Neuron (in vitro differentiated cells): ENCODE data around the gene TARBP2.

ENCODE experiments used
- H2AFZ ChIP-seq: one replicate; pipeline ENCODE4 v1.6.1; 2013; ENCODE audit warnings: low read depth, mild to moderate bottlenecking, inconsistent platforms, low read length, moderate library complexity
- H3K27me3 ChIP-seq: one replicate; pipeline ENCODE4 v1.6.1; 2013; ENCODE audit warnings: low read length; ENCODE audit not compliant: insufficient read depth
- H3K36me3 ChIP-seq: one replicate; pipeline ENCODE4 v1.6.1; 2013; ENCODE audit warnings: low read length; ENCODE audit not compliant: insufficient read depth
- H3K4me1 ChIP-seq: one replicate; pipeline ENCODE4 v1.6.1; 2013; ENCODE audit warnings: low read length; ENCODE audit not compliant: insufficient read depth
- H3K4me3 ChIP-seq: 2 replicates; pipeline ENCODE4 v1.5.1; 2013; ENCODE audit warnings: mild to moderate bottlenecking, low read length, moderate library complexity
- H3K9me3 ChIP-seq: one replicate; pipeline ENCODE4 v1.6.1; 2013; ENCODE audit warnings: low read length

The TARBP2 gene

GRCh38 chr12:53551889-53552291 is 50.8 kb downstream of the TARBP2 start:
- no peaks in the 10 kb centered on the region for H3K27me3 ChIP-seq
- H2AFZ ChIP-seq: no peak overlapping the region
- H3K36me3 ChIP-seq: peaks cover 7% of the 10 kb centered on the region
- H3K4me1 ChIP-seq: peaks cover 4% of the 10 kb centered on the region
- no peak overlapping the region for H3K4me3 ChIP-seq
- H3K9me3 ChIP-seq: no peaks in the 10 kb centered on the region

- Histone ChIP-seq H3K4me1 (peaks cover 4% of the 10 kb centered on the region), H3K9me3 (no peaks in the 10 kb centered on the region), H3K4me3 (no peak overlapping the region), H3K36me3 (peaks cover 6% of the 10 kb centered on the region), H2AFZ (no peak overlapping the region), H3K27me3 (no peaks in the 10 kb centered on the region)
These were observed 51.6 kb downstream of the TARBP2 start for GRCh38 chr12:53552361-53553327.
